Fibroblast of villous mesenchyme (primary cell): Measurements from ENCODE around the gene DAB2IP. TPM values are rescaled to one million over a fixed set of nuclear protein-coding genes. Genes with fewer than 3 reads are reported as not detected.

ENCODE experiments used
- DNase-seq: peaks from one replicate; pipeline ENCODE4 v3.0.0-alpha.2; 2010; ENCODE audit warnings: low read depth
- H3K4me3 ChIP-seq: 2 replicates; pipeline ENCODE4 v1.5.1; 2011; ENCODE audit warnings: low read depth, mild to moderate bottlenecking, low read length
- CTCF ChIP-seq: IDR thresholded peaks from 2 replicates; pipeline ENCODE4 v1.5.1; 2012; ENCODE audit warnings: low read depth, mild to moderate bottlenecking, low read length; ENCODE audit not compliant: insufficient read depth
- total RNA-seq: library from RNA; depleted of rRNA; stranded (reverse); fragments of >200 nt; gene quantifications from 2 replicates; pipeline ENCODE4 v1.2.3, GENCODE V29; 2012

Gene DAB2IP
- total RNA-seq = 36.4 and 47.9 TPM in 2 replicates

- DNase-seq = peak; percentile 34
- no peak for TF ChIP-seq CTCF
- H3K4me3 ChIP-seq = peak within 1 kb of the TSS; percentile 48
Observed at GRCh38 chr9:121651295-121652020, at the start of gene DAB2IP. TSS of gene DAB2IP (plus strand) at chr9:121651634. CDS start at chr9:121651776, 142 bp downstream.

GRCh38 chr9:121603028-121603427 is 48.4 kb upstream of the DAB2IP start:
- no peak for TF ChIP-seq CTCF
- H3K4me3 ChIP-seq = no peak overlapping the region
- DNase-seq = no peak

GRCh38 chr9:121604242-121604641 is 47.2 kb upstream of the DAB2IP start:
- H3K4me3 ChIP-seq = no peak overlapping the region
- no peak for TF ChIP-seq CTCF
- DNase-seq = peak; percentile 42

- H3K4me3 ChIP-seq = no peak overlapping the region
- no peak for DNase-seq
- TF ChIP-seq CTCF = no peak
Observed at GRCh38 chr9:121604654-121605053, 46.8 kb upstream of the DAB2IP start.

- no peak overlapping the region for H3K4me3 ChIP-seq
- peak; percentile 84 for DNase-seq
- no peak for TF ChIP-seq CTCF
Observed at GRCh38 chr9:121607434-121608167, 43.8 kb upstream of the DAB2IP start.

GRCh38 chr9:121608168-121608853 is 43.1 kb upstream of the DAB2IP start:
- no peak overlapping the region for H3K4me3 ChIP-seq
- DNase-seq = no peak
- TF ChIP-seq CTCF = no peak
